Adrenal gland (tissue), 12 donors: ENCODE measurements around the gene SLC12A4. TPM values are rescaled to one million over a fixed set of nuclear protein-coding genes. Genes with fewer than 3 reads are reported as not detected.

Source experiments
- DNase-seq, 7 donors: peaks; one replicate each; pipeline ENCODE4 v3.0.0-alpha.2; 2019 to 2020
- H3K27ac ChIP-seq, 5 donors: fragments of 200-600 bp; sonication (generic) in 4 of 5; 1 replicate in 3 of 5; 2 replicates in 2 of 5; pipeline versions ENCODE4 v1.5.1 to v1.8.0; 2016 to 2020; ENCODE audit warnings: mild to moderate bottlenecking in 1 of 5
- H3K27me3 ChIP-seq: fragments of 200-600 bp; 2 replicates; pipeline ENCODE4 v1.8.0; 2021
- H3K36me3 ChIP-seq, 2 donors: fragments of 200-600 bp; replicated peaks in 1 of 2; 1 replicate in 1 of 2; 2 replicates in 1 of 2; pipeline versions ENCODE4 v1.5.1 to v1.8.0; 2018 to 2022
- H3K4me1 ChIP-seq, 2 donors: fragments of 200-600 bp; replicated peaks in 1 of 2; 1 replicate in 1 of 2; 2 replicates in 1 of 2; pipeline versions ENCODE4 v1.5.1 to v1.8.0; 2018 to 2021
- H3K4me3 ChIP-seq, 4 donors: fragments of 200-600 bp; sonication (generic) in 3 of 4; one replicate each; pipeline ENCODE4 v1.5.1; 2016 to 2018
- H3K9me3 ChIP-seq, 3 donors: fragments of 200-600 bp; sonication (generic) in 1 of 3; replicated peaks in 1 of 3; 1 replicate in 2 of 3; 2 replicates in 1 of 3; pipeline versions ENCODE4 v1.5.1 to v1.8.0; 2016 to 2021
- CTCF ChIP-seq, 6 experiments: fragments of 450-650 bp in 4 of 6; fragments of 200-600 bp in 2 of 6; sonication (generic) in 1 of 6; IDR thresholded peaks; 1 replicate in 5 of 6; 2 replicates in 1 of 6; pipeline versions ENCODE4 v1.5.1 to v1.8.0; 2016 to 2021; ENCODE audit warnings: antibody characterized with exemption in 6 of 6, mild to moderate bottlenecking in 2 of 6, moderate library complexity in 1 of 6
- POLR2A ChIP-seq, 2 donors: fragments of 450-650 bp; IDR thresholded peaks; one replicate each; pipeline ENCODE4 v1.6.1; 2017; ENCODE audit warnings: antibody characterized with exemption in 2 of 2, mild to moderate bottlenecking in 2 of 2, moderate library complexity in 1 of 2
- WGBS, 4 donors: extraction: QIAGEN DNeasy Blood & Tissue Kit in 2 of 4; methylation state at CpG; one replicate each; pipeline versions ENCODE4 v1.1.5 to v1.1.7; 2013 to 2017; 5-methylcytosine and 5-hydroxymethylcytosine counted together
- intact Hi-C, 2 donors: fragments of 100-400 bp; cut with DNase I; formaldehyde crosslinking; loops; one replicate each; pipeline versions ENCODE4 v1.14.1 to v1.15.0; 2022 to 2023
- polyA plus RNA-seq, 3 donors: library from polyadenylated mRNA; stranded (reverse); fragments of 200-250 nt in 2 of 3; fragments of 350-450 nt in 1 of 3; fragmentation: Illumina TruSeq in 1 of 3; extraction: RNeasy Lipid Tissue Mini Kit (QIAGEN cat#74804) in 1 of 3; gene quantifications; one replicate each; pipeline ENCODE4 v1.2.3, GENCODE V29; 2013 to 2014
- total RNA-seq, 9 donors: library from RNA; depleted of rRNA in 4 of 9; stranded (reverse); fragments of >200 nt in 4 of 9; fragments of 120-200 nt in 1 of 9; fragmentation: NEBNext Ultra II Directional in 1 of 9; extraction: Animal tissue kit (Norgen Biotek cat#: 25700) in 1 of 9; gene quantifications; one replicate each; pipeline versions ENCODE4 v1.1.0 to v1.2.4, GENCODE V29; 2013 to 2023
- donor health status: healthy with polysubstance abuse.
- donor health status: Bipolar disorder and iron deficiency.
- donor health status: DM: yes; HTN: yes; CAD: no.
- donor health status: DM: no; HTN: no; CAD: no.
- donor health status: DM: no; HTN: no; CAD: no.
- donor health status: DM: yes; HTN: yes; CAD: no.

The SLC12A4 gene
- total and polyA plus RNA-seq, 12 donors: 15.4 to 111 (median 72.7) TPM

GRCh38 chr16:67946966-67947558, 21.4 kb downstream of the SLC12A4 start:
- DNase-seq: no peak
- H3K27ac ChIP-seq: peak overlapping the region in 1 of 5 donors; percentile 45
- no peaks in the 10 kb centered on the region for H3K9me3 ChIP-seq
- H3K4me1 ChIP-seq: peaks cover 8 to 27% of the 10 kb centered on the region in 2 donors
- peaks cover 0 to 83% of the 10 kb centered on the region in 2 donors for H3K36me3 ChIP-seq
- 90 to 92% (median 92%) methylated on average over 17 to 28 of the region's 28 CpGs; no CpG with 5 or more reads in 1 of the 4 donors for WGBS, 4 donors
- TF ChIP-seq POLR2A (IDR thresholded peaks at IDR 0.05) (no peak), CTCF (IDR thresholded peaks at IDR 0.05) (no peak)
- intact Hi-C loops: no loop called here
- no peaks in the 10 kb centered on the region for H3K27me3 ChIP-seq
- no peak overlapping the region for H3K4me3 ChIP-seq

- Histone ChIP-seq H3K36me3 (peaks cover 0 to 74% of the 10 kb centered on the region in 2 donors), H3K4me3 (no peak overlapping the region), H3K4me1 (peaks cover 0 to 18% of the 10 kb centered on the region in 2 donors), H3K27ac (peak overlapping the region in 1 of 5 donors; percentile 67), H3K9me3 (no peaks in the 10 kb centered on the region), H3K27me3 (no peaks in the 10 kb centered on the region)
- TF ChIP-seq POLR2A (IDR thresholded peaks at IDR 0.05) (no peak), CTCF (IDR thresholded peaks at IDR 0.05) (no peak)
- DNase-seq: no peak
- intact Hi-C loops: no loop called here
- 89 to 95% (median 94%) methylated on average over 5 to 20 of the region's 20 CpGs for WGBS, 4 donors
Measured at GRCh38 chr16:67946128-67946569, 22.3 kb downstream of the SLC12A4 start.

GRCh38 chr16:67945392-67945933, 23.0 kb downstream of the SLC12A4 start:
- Histone ChIP-seq H3K36me3 (peaks cover 0 to 67% of the 10 kb centered on the region in 2 donors), H3K4me1 (peaks cover 0 to 17% of the 10 kb centered on the region in 2 donors), H3K27me3 (no peaks in the 10 kb centered on the region), H3K27ac (peak overlapping the region in 1 of 5 donors; percentile 67), H3K9me3 (no peaks in the 10 kb centered on the region), H3K4me3 (no peak overlapping the region)
- intact Hi-C loops: no loop called here
- peak in 1 of 7 donors; percentile 55 for DNase-seq
- TF ChIP-seq CTCF (IDR thresholded peaks at IDR 0.05) (no peak), POLR2A (IDR thresholded peaks at IDR 0.05) (no peak)
- WGBS, 4 donors: 80 to 92% (median 87%) methylated on average over 10 to 24 of the region's 24 CpGs

GRCh38 chr16:67944690-67945391, 23.6 kb downstream of the SLC12A4 start:
- intact Hi-C loops: no loop called here
- H3K36me3 ChIP-seq: peaks cover 0 to 61% of the 10 kb centered on the region in 2 donors
- no peaks in the 10 kb centered on the region for H3K27me3 ChIP-seq
- H3K9me3 ChIP-seq: no peaks in the 10 kb centered on the region
- no peak for TF ChIP-seq POLR2A (IDR thresholded peaks at IDR 0.05)
- TF ChIP-seq CTCF (IDR thresholded peaks at IDR 0.05): no peak
- peaks cover 0 to 17% of the 10 kb centered on the region in 2 donors for H3K4me1 ChIP-seq
- H3K4me3 ChIP-seq: no peak overlapping the region
- peak overlapping the region in 2 of 5 donors; percentile 7 to 67 for H3K27ac ChIP-seq
- no peak for DNase-seq
- whole genome bisulfite sequencing, 4 donors: 93 to 95% (median 93%) methylated on average over 22 to 24 of the region's 24 CpGs
